Left ventricle myocardium inferior (tissue), 1 donor: ENCODE results near the gene PHF14. TPM values are rescaled to one million over a fixed set of nuclear protein-coding genes. Genes with fewer than 3 reads are reported as not detected.

Experiments
- DNase-seq: peaks from one replicate; pipeline ENCODE4 v3.0.0-alpha.2; 2020
- H3K27ac ChIP-seq: fragments of 200-600 bp; replicated peaks from 2 replicates; pipeline ENCODE4 v1.8.0; 2021
- H3K27me3 ChIP-seq: fragments of 200-600 bp; 2 replicates; pipeline ENCODE4 v1.8.0; 2021; ENCODE audit warnings: low read depth
- H3K36me3 ChIP-seq: fragments of 200-600 bp; 2 replicates; pipeline ENCODE4 v1.8.0; 2021
- H3K4me1 ChIP-seq: fragments of 200-600 bp; 2 replicates; pipeline ENCODE4 v1.8.0; 2021
- H3K4me3 ChIP-seq: fragments of 200-600 bp; 2 replicates; pipeline ENCODE4 v1.8.0; 2021; ENCODE audit warnings: mild to moderate bottlenecking, moderate library complexity
- H3K9me3 ChIP-seq: fragments of 200-600 bp; replicated peaks from 2 replicates; pipeline ENCODE4 v1.8.0; 2021
- CTCF ChIP-seq: fragments of 200-600 bp; IDR thresholded peaks from 2 replicates; pipeline ENCODE4 v1.8.0; 2021; ENCODE audit warnings: antibody characterized with exemption, mild to moderate bottlenecking, borderline replicate concordance
- intact Hi-C: fragments of 100-400 bp; cut with micrococcal nuclease; formaldehyde crosslinking; loops from one replicate; pipeline ENCODE4 v1.11.0; 2022
- total RNA-seq: library from RNA; stranded (reverse); fragmentation: NEBNext Ultra II Directional; extraction: Animal tissue kit (Norgen Biotek cat#: 25700); gene quantifications from one replicate; pipeline ENCODE4 v1.2.1, GENCODE V29; 2021
- donor health status: DM: no; HTN: yes; CAD: no; lungs with severe emphysema.

PHF14 gene
- total RNA-seq, 1 donor from 2014 or later, result 13.0 TPM

GRCh38 chr7:11161499-11161898 is 187.8 kb downstream of the PHF14 start:
- TF ChIP-seq CTCF, result no peak
- Histone ChIP-seq H3K27me3 (no peaks in the 10 kb centered on the region), H3K36me3 (no peaks in the 10 kb centered on the region), H3K9me3 (no peaks in the 10 kb centered on the region), H3K4me1 (no peaks in the 10 kb centered on the region), H3K4me3 (no peak overlapping the region), H3K27ac (no peak overlapping the region)
- intact Hi-C loops, result no loop called here
- DNase-seq, result no peak

- intact Hi-C loops, result no loop called here
- H3K9me3 ChIP-seq, result no peaks in the 10 kb centered on the region
- no peak for DNase-seq
- H3K27me3 ChIP-seq, result no peaks in the 10 kb centered on the region
- no peak overlapping the region for H3K27ac ChIP-seq
- H3K4me3 ChIP-seq, result no peak overlapping the region
- TF ChIP-seq CTCF, result no peak
- H3K36me3 ChIP-seq, result no peaks in the 10 kb centered on the region
- H3K4me1 ChIP-seq, result no peaks in the 10 kb centered on the region
Measured at GRCh38 chr7:11163220-11163619, 189.5 kb downstream of the PHF14 start.

- no peaks in the 10 kb centered on the region for H3K27me3 ChIP-seq
- H3K9me3 ChIP-seq, result no peaks in the 10 kb centered on the region
- intact Hi-C loops, result no loop called here
- no peak overlapping the region for H3K27ac ChIP-seq
- TF ChIP-seq CTCF, result no peak
- no peaks in the 10 kb centered on the region for H3K36me3 ChIP-seq
- H3K4me1 ChIP-seq, result peaks cover 10% of the 10 kb centered on the region
- no peak for DNase-seq
- H3K4me3 ChIP-seq, result no peak overlapping the region
Measured at GRCh38 chr7:11166051-11166450, 192.4 kb downstream of the PHF14 start.

- Histone ChIP-seq H3K36me3 (no peaks in the 10 kb centered on the region), H3K27me3 (no peaks in the 10 kb centered on the region), H3K27ac (no peak overlapping the region), H3K9me3 (no peaks in the 10 kb centered on the region), H3K4me3 (no peak overlapping the region), H3K4me1 (peaks cover 10% of the 10 kb centered on the region)
- intact Hi-C loops, result no loop called here
- TF ChIP-seq CTCF, result no peak
- DNase-seq, result no peak
Measured at GRCh38 chr7:11168650-11169170, 195.0 kb downstream of the PHF14 start.

- no peak for TF ChIP-seq CTCF
Measured at GRCh38 chr7:11170175-11170574, 196.5 kb downstream of the PHF14 start.

More at GRCh38 chr7:11170175-11170574, 196.5 kb downstream of the PHF14 start:
- no peak overlapping the region for H3K4me3 ChIP-seq
- no peak overlapping the region for H3K27ac ChIP-seq
- no peaks in the 10 kb centered on the region for H3K36me3 ChIP-seq
- intact Hi-C loops, result no loop called here
- H3K27me3 ChIP-seq, result no peaks in the 10 kb centered on the region
- peaks cover 10% of the 10 kb centered on the region for H3K4me1 ChIP-seq
- H3K9me3 ChIP-seq, result no peaks in the 10 kb centered on the region
- DNase-seq, result no peak
